HepG2 (cell line): ENCODE results near the gene AKNA. TPM values are rescaled to one million over a fixed set of nuclear protein-coding genes. Genes with fewer than 3 reads are reported as not detected.
A peak's percentile ranks its signal among the peaks of the same experiment; 100 is the strongest.

Source experiments
- HNRNPLL ChIP-seq: fragments of 200-400 bp; formaldehyde crosslinking; IDR thresholded peaks from 2 replicates; pipeline ENCODE4 v1.6.1; 2017; ENCODE audit warnings: mild to moderate bottlenecking, low read depth, low read length; ENCODE audit not compliant: poor library complexity, severe bottlenecking
- KDM5B ChIP-seq: sonication (generic); formaldehyde crosslinking; IDR thresholded peaks from 2 replicates; pipeline ENCODE4 v1.4.0; 2020; ENCODE audit warnings: missing genetic modification reagents, mild to moderate bottlenecking, borderline replicate concordance
- MED8 ChIP-seq: sonication (generic); formaldehyde crosslinking; IDR thresholded peaks from 2 replicates; pipeline ENCODE4 v1.8.1; 2023; ENCODE audit warnings: mild to moderate bottlenecking, missing genetic modification reagents; ENCODE audit not compliant: insufficient replicate concordance
- NRL ChIP-seq: sonication (generic); formaldehyde crosslinking; IDR thresholded peaks from 2 replicates; pipeline ENCODE4 v1.5.0; 2020; ENCODE audit warnings: missing genetic modification reagents, mild to moderate bottlenecking, moderate library complexity, borderline replicate concordance
- POLR2G ChIP-seq: fragments of 200-400 bp; formaldehyde crosslinking; IDR thresholded peaks from 2 replicates; pipeline ENCODE4 v1.6.1; 2018; ENCODE audit warnings: mild to moderate bottlenecking, low read depth, low read length, moderate library complexity
- ZNF180 ChIP-seq: sonication (generic); formaldehyde crosslinking; IDR thresholded peaks from 2 replicates; pipeline ENCODE4 v1.4.0; 2020; ENCODE audit warnings: low read depth, missing genetic modification reagents, borderline replicate concordance
- polyA plus RNA-seq, 8 experiments: library from polyadenylated mRNA; depleted of rRNA in 3 of 8; stranded (reverse) in 7 of 8; unstranded in 1 of 8; fragments of >200 nt; fragmentation: Illumina TruSeq in 4 of 8; extraction: Trizol in 4 of 8; gene quantifications; 2 replicates each; pipeline versions ENCODE4 v1.2.1 to v1.2.3, GENCODE V29; 2011 to 2016; ENCODE audit warnings: low read depth in 4 of 8, missing spikeins in 1 of 8, mixed read lengths in 1 of 8; ENCODE audit not compliant: insufficient read depth in 1 of 8
- total RNA-seq, 5 experiments: library from RNA; depleted of rRNA; stranded (reverse); fragments of >200 nt; fragmentation: Illumina TruSeq; extraction: Trizol; gene quantifications; 2 replicates each; pipeline ENCODE4 v1.2.3, GENCODE V29; 2016; ENCODE audit warnings: low read depth in 1 of 5
- TF ChIP-seq, protein P1 (sequence below): sonication (generic); formaldehyde crosslinking; IDR thresholded peaks from one replicate; pipeline ENCODE4 v1.5.1; 2020; ENCODE audit warnings: mild to moderate bottlenecking, missing genetic modification reagents; ENCODE audit errors: not compliant biosample characterization

The AKNA gene
- total and polyA plus RNA-seq, 2 of the 13 experiments (the other 11 are each of a cell fraction or from before 2014, with no cell fraction given) = 3.0 to 3.1 TPM

DNA sequence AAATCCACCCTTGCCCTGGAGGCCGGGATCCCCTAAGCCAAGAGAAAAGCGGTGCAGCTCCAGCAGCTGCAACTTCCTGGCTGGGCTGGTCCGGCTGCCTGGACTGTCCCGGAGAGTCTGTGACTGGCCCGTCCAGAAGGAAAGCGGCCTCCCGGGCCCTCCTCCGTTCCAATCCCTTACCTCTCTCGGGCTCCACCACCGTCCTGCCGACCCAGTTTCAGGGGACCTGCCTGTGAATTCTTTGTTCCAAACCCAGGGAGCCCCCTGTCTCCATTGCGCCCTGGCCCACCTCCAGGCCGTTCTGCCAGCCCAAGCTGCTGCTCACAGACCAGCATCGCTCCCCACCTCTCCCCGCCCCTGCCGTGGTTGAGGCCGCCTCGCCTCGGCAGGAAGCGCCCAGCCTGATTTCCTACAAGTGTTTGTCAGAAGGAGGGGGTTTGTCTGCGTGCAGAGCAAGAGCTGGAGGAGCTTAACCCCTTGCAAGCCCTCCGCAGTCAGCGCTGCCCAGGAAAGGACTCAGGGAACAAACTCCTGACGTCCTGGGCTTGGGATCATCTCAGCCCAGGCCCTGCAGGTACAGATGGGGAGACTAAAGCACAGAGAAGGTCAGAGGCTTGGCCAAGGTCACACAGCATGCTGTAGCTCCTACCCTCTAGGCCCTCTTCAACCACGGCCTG is at the start of gene AKNA (continued):
- TF ChIP-seq, protein P1, sequence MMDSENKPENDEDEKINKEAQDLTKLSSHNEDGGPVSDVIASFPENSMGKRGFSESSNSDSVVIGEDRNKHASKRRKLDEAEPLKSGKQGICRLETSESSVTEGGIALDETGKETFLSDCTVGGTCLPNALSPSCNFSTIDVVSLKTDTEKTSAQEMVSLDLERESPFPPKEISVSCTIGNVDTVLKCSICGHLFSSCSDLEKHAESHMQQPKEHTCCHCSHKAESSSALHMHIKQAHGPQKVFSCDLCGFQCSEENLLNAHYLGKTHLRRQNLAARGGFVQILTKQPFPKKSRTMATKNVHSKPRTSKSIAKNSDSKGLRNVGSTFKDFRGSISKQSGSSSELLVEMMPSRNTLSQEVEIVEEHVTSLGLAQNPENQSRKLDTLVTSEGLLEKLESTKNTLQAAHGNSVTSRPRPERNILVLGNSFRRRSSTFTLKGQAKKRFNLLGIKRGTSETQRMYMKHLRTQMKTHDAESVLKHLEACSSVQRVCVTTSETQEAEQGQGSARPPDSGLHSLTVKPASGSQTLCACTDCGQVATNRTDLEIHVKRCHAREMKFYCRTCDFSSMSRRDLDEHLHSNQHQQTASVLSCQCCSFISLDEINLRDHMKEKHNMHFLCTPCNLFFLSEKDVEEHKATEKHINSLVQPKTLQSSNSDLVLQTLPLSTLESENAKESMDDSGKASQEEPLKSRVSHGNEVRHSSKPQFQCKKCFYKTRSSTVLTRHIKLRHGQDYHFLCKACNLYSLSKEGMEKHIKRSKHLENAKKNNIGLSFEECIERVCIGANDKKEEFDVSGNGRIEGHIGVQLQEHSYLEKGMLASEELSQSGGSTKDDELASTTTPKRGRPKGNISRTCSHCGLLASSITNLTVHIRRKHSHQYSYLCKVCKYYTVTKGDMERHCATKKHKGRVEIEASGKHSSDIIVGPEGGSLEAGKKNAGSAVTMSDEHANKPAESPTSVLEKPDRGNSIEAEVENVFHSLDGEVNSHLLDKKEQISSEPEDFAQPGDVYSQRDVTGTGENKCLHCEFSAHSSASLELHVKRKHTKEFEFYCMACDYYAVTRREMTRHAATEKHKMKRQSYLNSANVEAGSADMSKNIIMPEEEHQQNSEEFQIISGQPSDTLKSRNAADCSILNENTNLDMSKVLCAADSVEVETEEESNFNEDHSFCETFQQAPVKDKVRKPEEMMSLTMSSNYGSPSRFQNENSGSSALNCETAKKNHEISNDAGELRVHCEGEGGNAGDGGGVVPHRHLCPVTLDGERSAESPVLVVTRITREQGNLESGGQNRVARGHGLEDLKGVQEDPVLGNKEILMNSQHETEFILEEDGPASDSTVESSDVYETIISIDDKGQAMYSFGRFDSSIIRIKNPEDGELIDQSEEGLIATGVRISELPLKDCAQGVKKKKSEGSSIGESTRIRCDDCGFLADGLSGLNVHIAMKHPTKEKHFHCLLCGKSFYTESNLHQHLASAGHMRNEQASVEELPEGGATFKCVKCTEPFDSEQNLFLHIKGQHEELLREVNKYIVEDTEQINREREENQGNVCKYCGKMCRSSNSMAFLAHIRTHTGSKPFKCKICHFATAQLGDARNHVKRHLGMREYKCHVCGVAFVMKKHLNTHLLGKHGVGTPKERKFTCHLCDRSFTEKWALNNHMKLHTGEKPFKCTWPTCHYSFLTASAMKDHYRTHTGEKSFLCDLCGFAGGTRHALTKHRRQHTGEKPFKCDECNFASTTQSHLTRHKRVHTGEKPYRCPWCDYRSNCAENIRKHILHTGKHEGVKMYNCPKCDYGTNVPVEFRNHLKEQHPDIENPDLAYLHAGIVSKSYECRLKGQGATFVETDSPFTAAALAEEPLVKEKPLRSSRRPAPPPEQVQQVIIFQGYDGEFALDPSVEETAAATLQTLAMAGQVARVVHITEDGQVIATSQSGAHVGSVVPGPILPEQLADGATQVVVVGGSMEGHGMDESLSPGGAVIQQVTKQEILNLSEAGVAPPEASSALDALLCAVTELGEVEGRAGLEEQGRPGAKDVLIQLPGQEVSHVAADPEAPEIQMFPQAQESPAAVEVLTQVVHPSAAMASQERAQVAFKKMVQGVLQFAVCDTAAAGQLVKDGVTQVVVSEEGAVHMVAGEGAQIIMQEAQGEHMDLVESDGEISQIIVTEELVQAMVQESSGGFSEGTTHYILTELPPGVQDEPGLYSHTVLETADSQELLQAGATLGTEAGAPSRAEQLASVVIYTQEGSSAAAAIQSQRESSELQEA (CRISPR knock-in tag) = no peak
- TF ChIP-seq HNRNPLL (peak; percentile 11), NRL (CRISPR knock-in tag) (peak; percentile 39; the same call in 1 of the 2 replicates), MED8 (CRISPR knock-in tag) (peak; percentile 9), POLR2G (0 out of 2 replicates have a peak, but pooled peaks have one; percentile 39), KDM5B (CRISPR knock-in tag) (0 out of 2 replicates have a peak, but pooled peaks have one; percentile 32), ZNF180 (CRISPR knock-in tag) (no peak)
- TF ChIP-seq, all 625 proteins: peak for 30
